Thoracic aorta (tissue), 2 donors: ENCODE data around the gene TSG101. TPM values are rescaled to one million over a fixed set of nuclear protein-coding genes. Genes with fewer than 3 reads are reported as not detected.

ENCODE experiments used
- ATAC-seq: fragments of 150-250 bp; one replicate; pipeline ENCODE4 v1.8.0; 2017; ENCODE audit warnings: low read depth; ENCODE audit not compliant: insufficient number of reproducible peaks, low FRiP score
- DNase-seq: peaks from one replicate; pipeline ENCODE4 v3.0.0-alpha.2; 2020; ENCODE audit warnings: low spot score
- H3K27ac ChIP-seq, 2 donors: fragments of 200-600 bp; sonication (generic); 1 replicate in 1 of 2; 2 replicates in 1 of 2; pipeline ENCODE4 v1.5.1; 2016; ENCODE audit warnings: mild to moderate bottlenecking in 2 of 2, moderate library complexity in 2 of 2
- H3K27me3 ChIP-seq: fragments of 200-600 bp; sonication (generic); replicated peaks from 2 replicates; pipeline ENCODE4 v1.6.0; 2016; ENCODE audit warnings: mild to moderate bottlenecking; ENCODE audit not compliant: insufficient read depth
- H3K36me3 ChIP-seq: fragments of 200-600 bp; sonication (generic); one replicate; pipeline ENCODE4 v1.5.1; 2016
- H3K4me1 ChIP-seq, 2 donors: fragments of 200-600 bp; sonication (generic); 1 replicate in 1 of 2; 2 replicates in 1 of 2; pipeline versions ENCODE4 v1.5.1 to v1.6.0; 2016; ENCODE audit warnings: low read depth in 2 of 2, mild to moderate bottlenecking in 1 of 2; ENCODE audit not compliant: control insufficient read depth in 1 of 2
- H3K4me3 ChIP-seq: fragments of 200-600 bp; sonication (generic); 2 replicates; pipeline ENCODE4 v1.5.1; 2016; ENCODE audit warnings: mild to moderate bottlenecking
- H3K9me3 ChIP-seq: fragments of 200-600 bp; sonication (generic); 2 replicates; pipeline ENCODE4 v1.5.1; 2016
- total RNA-seq, 2 donors: library from RNA; depleted of rRNA; stranded (reverse); fragments of >200 nt; gene quantifications; one replicate each; pipeline versions ENCODE4 v1.1.0 to v1.2.3, GENCODE V29; 2016
- TF ChIP-seq, protein P1 (sequence below): fragments of 200-600 bp; sonication (generic); IDR thresholded peaks from one replicate; pipeline ENCODE4 v1.5.1; 2019; ENCODE audit warnings: antibody characterized with exemption

The TSG101 gene
- total RNA-seq, 2 donors from 2014 or later, result 67.0 to 68.4 TPM

DNA sequence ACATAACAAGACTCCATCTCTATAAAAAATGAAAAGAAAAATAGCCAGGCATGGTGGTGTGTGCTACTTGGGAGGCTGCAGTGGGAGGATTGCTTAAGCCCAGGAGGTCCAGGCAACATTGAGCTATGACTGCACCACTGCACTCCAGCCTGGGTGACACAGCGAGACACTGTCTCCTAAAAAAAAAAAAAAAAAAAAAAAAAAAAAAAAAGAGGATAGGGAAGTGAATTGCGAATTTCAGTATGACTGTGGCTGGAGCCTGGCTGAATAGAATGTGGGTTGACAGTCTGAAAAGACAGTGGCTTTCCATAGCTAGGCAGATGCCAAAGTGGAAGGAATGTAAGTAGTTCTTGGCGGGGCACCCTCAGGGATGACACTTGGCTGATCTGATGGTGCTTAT lies 77.5 kb downstream of the TSG101 start:
- DNase-seq (no peak), ATAC-seq (no peak)
- no peaks in the 10 kb centered on the region for H3K27me3 ChIP-seq
- no peak overlapping the region for H3K27ac ChIP-seq
- TF ChIP-seq, protein P1, sequence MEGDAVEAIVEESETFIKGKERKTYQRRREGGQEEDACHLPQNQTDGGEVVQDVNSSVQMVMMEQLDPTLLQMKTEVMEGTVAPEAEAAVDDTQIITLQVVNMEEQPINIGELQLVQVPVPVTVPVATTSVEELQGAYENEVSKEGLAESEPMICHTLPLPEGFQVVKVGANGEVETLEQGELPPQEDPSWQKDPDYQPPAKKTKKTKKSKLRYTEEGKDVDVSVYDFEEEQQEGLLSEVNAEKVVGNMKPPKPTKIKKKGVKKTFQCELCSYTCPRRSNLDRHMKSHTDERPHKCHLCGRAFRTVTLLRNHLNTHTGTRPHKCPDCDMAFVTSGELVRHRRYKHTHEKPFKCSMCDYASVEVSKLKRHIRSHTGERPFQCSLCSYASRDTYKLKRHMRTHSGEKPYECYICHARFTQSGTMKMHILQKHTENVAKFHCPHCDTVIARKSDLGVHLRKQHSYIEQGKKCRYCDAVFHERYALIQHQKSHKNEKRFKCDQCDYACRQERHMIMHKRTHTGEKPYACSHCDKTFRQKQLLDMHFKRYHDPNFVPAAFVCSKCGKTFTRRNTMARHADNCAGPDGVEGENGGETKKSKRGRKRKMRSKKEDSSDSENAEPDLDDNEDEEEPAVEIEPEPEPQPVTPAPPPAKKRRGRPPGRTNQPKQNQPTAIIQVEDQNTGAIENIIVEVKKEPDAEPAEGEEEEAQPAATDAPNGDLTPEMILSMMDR, result no peak
- H3K9me3 ChIP-seq, result no peaks in the 10 kb centered on the region
- H3K36me3 ChIP-seq, result no peaks in the 10 kb centered on the region
- H3K4me3 ChIP-seq, result no peak overlapping the region
- H3K4me1 ChIP-seq, result no peaks in the 10 kb centered on the region

DNA sequence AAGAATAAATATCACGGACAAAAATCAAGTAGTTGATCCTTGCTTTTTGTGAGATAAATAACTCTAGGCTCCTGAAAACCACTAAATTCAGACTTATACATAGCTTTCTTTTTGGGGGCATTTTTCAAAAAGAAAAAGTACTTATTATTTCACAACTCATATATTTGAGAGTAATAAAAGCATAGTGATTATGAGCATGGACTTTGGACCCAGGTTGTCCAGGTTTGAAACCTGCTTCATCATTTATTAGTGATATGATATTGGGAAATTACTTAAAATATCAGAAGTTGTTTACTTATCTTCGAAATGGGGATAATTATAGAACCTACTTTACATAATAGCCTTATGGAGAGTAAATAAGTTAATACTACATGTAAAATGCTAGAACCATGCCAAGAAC lies 88.1 kb downstream of the TSG101 start:
- DNase-seq (no peak), ATAC-seq (no peak)
- no peak overlapping the region for H3K4me3 ChIP-seq
- H3K27me3 ChIP-seq, result no peaks in the 10 kb centered on the region
- H3K4me1 ChIP-seq, result no peaks in the 10 kb centered on the region
- no peak overlapping the region for H3K27ac ChIP-seq
- TF ChIP-seq, protein P1, result no peak
- H3K36me3 ChIP-seq, result no peaks in the 10 kb centered on the region
- no peaks in the 10 kb centered on the region for H3K9me3 ChIP-seq

Other genes with a start within 250 kb of the TSG101 start
- 100 to 1,000 TPM in 1 of 2 donors, 10 to 100 TPM in 1; 42.9 to 139 TPM for gene HPS5, start 204.8 kb downstream of the TSG101 start, total RNA-seq
- gene GTF2H1, start 204.4 kb downstream of the TSG101 start, total RNA-seq, result 10 to 100 TPM; 32.9 to 58.1 TPM
- 100 to 1,000 TPM; 495 to 814 TPM for gene LDHA, start 132.4 kb downstream of the TSG101 start, total RNA-seq
- not detected for gene LDHC, start 114.6 kb downstream of the TSG101 start, total RNA-seq
- gene LDHAL6A, start 71.1 kb downstream of the TSG101 start, total RNA-seq, result not detected
- 10 to 100 TPM; 22.2 to 23.7 TPM for gene UEVLD, start 61.8 kb upstream of the TSG101 start, total RNA-seq
- 10 to 100 TPM in 1 of 2 donors, not detected in 1; 17.3 TPM for gene MISFA, start 72.8 kb upstream of the TSG101 start, total RNA-seq
- gene SPTY2D1, start 107.4 kb upstream of the TSG101 start, total RNA-seq, result 10 to 100 TPM in 1 of 2 donors, 1 to 10 TPM in 1; 9.6 to 25.3 TPM
- 1 to 10 TPM; 5.3 to 8.3 TPM for gene TMEM86A, start 171.8 kb upstream of the TSG101 start, total RNA-seq
- under 1 TPM in 1 of 2 donors, not detected in 1; 0.21 TPM for gene IGSF22, start 199.2 kb upstream of the TSG101 start, total RNA-seq